ENCODE data around the gene SHMT2. TPM values are rescaled to one million over a fixed set of nuclear protein-coding genes. Genes with fewer than 3 reads are reported as not detected.
A peak's percentile ranks its signal among the peaks of the same experiment; 100 is the strongest.

The SHMT2 gene
- total and polyA plus RNA-seq, 2 donors = 37.0 to 63.1 TPM

GRCh38 chr12:57221169-57221917, 8.2 kb upstream of the SHMT2 start:
- Histone ChIP-seq H3K9me3 (ENCODE audit: control insufficient read depth in 2 of 2, insufficient read depth in 1 of 2, low read length in 1 of 2) (peaks cover 5 to 28% of the 10 kb centered on the region in 2 donors), H3K27me3 (ENCODE audit: control insufficient read depth in 2 of 2, insufficient read depth in 1 of 2, low read length in 1 of 2) (peaks cover 83 to 99% of the 10 kb centered on the region in 2 donors), H3K27ac (ENCODE audit: low read depth in 1 of 2, low read length in 1 of 2) (no peak overlapping the region), H3K4me3 (ENCODE audit: low read length in 2 of 2) (no peak overlapping the region), H3K36me3 (ENCODE audit: control insufficient read depth in 2 of 2, insufficient read depth in 2 of 2, low read length in 1 of 2) (no peaks in the 10 kb centered on the region), H3K4me1 (ENCODE audit: control insufficient read depth in 2 of 2, insufficient read depth in 2 of 2, low read length in 2 of 2) (peaks cover 17 to 49% of the 10 kb centered on the region in 2 donors)
- DNase-seq (ENCODE audit: low read depth in 6 of 9, low spot score in 9 of 9) = no peak
- WGBS = 8% methylated on average over 24 of the region's 24 CpGs

- peaks cover 5 to 21% of the 10 kb centered on the region in 2 donors for H3K9me3 ChIP-seq (ENCODE audit: control insufficient read depth in 2 of 2, insufficient read depth in 1 of 2, low read length in 1 of 2)
- H3K27me3 ChIP-seq (ENCODE audit: control insufficient read depth in 2 of 2, insufficient read depth in 1 of 2, low read length in 1 of 2) = peaks cover 84 to 100% of the 10 kb centered on the region in 2 donors
- H3K36me3 ChIP-seq (ENCODE audit: control insufficient read depth in 2 of 2, insufficient read depth in 2 of 2, low read length in 1 of 2) = no peaks in the 10 kb centered on the region
- DNase-seq (ENCODE audit: low read depth in 6 of 9, low spot score in 9 of 9) = no peak
- H3K27ac ChIP-seq (ENCODE audit: low read depth in 1 of 2, low read length in 1 of 2) = no peak overlapping the region
- peaks cover 18 to 51% of the 10 kb centered on the region in 2 donors for H3K4me1 ChIP-seq (ENCODE audit: control insufficient read depth in 2 of 2, insufficient read depth in 2 of 2, low read length in 2 of 2)
- 17% methylated on average over 13 of the region's 13 CpGs for WGBS
- no peak overlapping the region for H3K4me3 ChIP-seq (ENCODE audit: low read length in 2 of 2)
These were observed 7.0 kb upstream of the SHMT2 start for GRCh38 chr12:57222286-57223190.

- WGBS = 35% methylated on average over 22 of the region's 22 CpGs
- Histone ChIP-seq H3K4me1 (ENCODE audit: control insufficient read depth in 2 of 2, insufficient read depth in 2 of 2, low read length in 2 of 2) (peaks cover 18 to 53% of the 10 kb centered on the region in 2 donors), H3K36me3 (ENCODE audit: control insufficient read depth in 2 of 2, insufficient read depth in 2 of 2, low read length in 1 of 2) (no peaks in the 10 kb centered on the region), H3K9me3 (ENCODE audit: control insufficient read depth in 2 of 2, insufficient read depth in 1 of 2, low read length in 1 of 2) (peaks cover 5 to 19% of the 10 kb centered on the region in 2 donors), H3K4me3 (ENCODE audit: low read length in 2 of 2) (no peak overlapping the region), H3K27me3 (ENCODE audit: control insufficient read depth in 2 of 2, insufficient read depth in 1 of 2, low read length in 1 of 2) (peaks cover 74 to 99% of the 10 kb centered on the region in 2 donors), H3K27ac (ENCODE audit: low read depth in 1 of 2, low read length in 1 of 2) (no peak overlapping the region)
- DNase-seq (ENCODE audit: low read depth in 6 of 9, low spot score in 9 of 9) = peak in 1 of 9 donors; percentile 13
These were observed 6.0 kb upstream of the SHMT2 start for GRCh38 chr12:57223191-57224165.

GRCh38 chr12:57224278-57224972, 5.1 kb upstream of the SHMT2 start:
- peaks cover 5 to 19% of the 10 kb centered on the region in 2 donors for H3K9me3 ChIP-seq (ENCODE audit: control insufficient read depth in 2 of 2, insufficient read depth in 1 of 2, low read length in 1 of 2)
- DNase-seq (ENCODE audit: low read depth in 6 of 9, low spot score in 9 of 9) = peak in 1 of 9 donors; percentile 8
- WGBS = 24% methylated on average over 30 of the region's 30 CpGs
- H3K27ac ChIP-seq (ENCODE audit: low read depth in 1 of 2, low read length in 1 of 2) = no peak overlapping the region
- H3K4me3 ChIP-seq (ENCODE audit: low read length in 2 of 2) = no peak overlapping the region
- H3K36me3 ChIP-seq (ENCODE audit: control insufficient read depth in 2 of 2, insufficient read depth in 2 of 2, low read length in 1 of 2) = no peaks in the 10 kb centered on the region
- peaks cover 22 to 61% of the 10 kb centered on the region in 2 donors for H3K4me1 ChIP-seq (ENCODE audit: control insufficient read depth in 2 of 2, insufficient read depth in 2 of 2, low read length in 2 of 2)
- peaks cover 65 to 90% of the 10 kb centered on the region in 2 donors for H3K27me3 ChIP-seq (ENCODE audit: control insufficient read depth in 2 of 2, insufficient read depth in 1 of 2, low read length in 1 of 2)

- peaks cover 5 to 19% of the 10 kb centered on the region in 2 donors for H3K9me3 ChIP-seq (ENCODE audit: control insufficient read depth in 2 of 2, insufficient read depth in 1 of 2, low read length in 1 of 2)
- H3K36me3 ChIP-seq (ENCODE audit: control insufficient read depth in 2 of 2, insufficient read depth in 2 of 2, low read length in 1 of 2) = no peaks in the 10 kb centered on the region
- H3K4me1 ChIP-seq (ENCODE audit: control insufficient read depth in 2 of 2, insufficient read depth in 2 of 2, low read length in 2 of 2) = peaks cover 24 to 58% of the 10 kb centered on the region in 2 donors
- DNase-seq (ENCODE audit: low read depth in 6 of 9, low spot score in 9 of 9) = peak in 8 of 9 donors; percentile 76 to 95 (median 85)
- WGBS = 4% methylated on average over 61 of the region's 61 CpGs
- H3K27ac ChIP-seq (ENCODE audit: low read depth in 1 of 2, low read length in 1 of 2) = no peak overlapping the region
- H3K4me3 ChIP-seq (ENCODE audit: low read length in 2 of 2) = peak overlapping the region in 1 of 2 donors; percentile 7
- H3K27me3 ChIP-seq (ENCODE audit: control insufficient read depth in 2 of 2, insufficient read depth in 1 of 2, low read length in 1 of 2) = peaks cover 59 to 83% of the 10 kb centered on the region in 2 donors
These were observed 4.4 kb upstream of the SHMT2 start for GRCh38 chr12:57224973-57225679.

GRCh38 chr12:57225680-57226210, 3.8 kb upstream of the SHMT2 start:
- H3K4me1 ChIP-seq (ENCODE audit: control insufficient read depth in 2 of 2, insufficient read depth in 2 of 2, low read length in 2 of 2) = peaks cover 30 to 64% of the 10 kb centered on the region in 2 donors
- DNase-seq (ENCODE audit: low read depth in 6 of 9, low spot score in 9 of 9) = no peak
- H3K9me3 ChIP-seq (ENCODE audit: control insufficient read depth in 2 of 2, insufficient read depth in 1 of 2, low read length in 1 of 2) = peaks cover 5 to 19% of the 10 kb centered on the region in 2 donors
- peaks cover 53 to 77% of the 10 kb centered on the region in 2 donors for H3K27me3 ChIP-seq (ENCODE audit: control insufficient read depth in 2 of 2, insufficient read depth in 1 of 2, low read length in 1 of 2)
- H3K4me3 ChIP-seq (ENCODE audit: low read length in 2 of 2) = no peak overlapping the region
- 16% methylated on average over 18 of the region's 18 CpGs for WGBS
- H3K36me3 ChIP-seq (ENCODE audit: control insufficient read depth in 2 of 2, insufficient read depth in 2 of 2, low read length in 1 of 2) = no peaks in the 10 kb centered on the region
- H3K27ac ChIP-seq (ENCODE audit: low read depth in 1 of 2, low read length in 1 of 2) = no peak overlapping the region

- Histone ChIP-seq H3K27me3 (ENCODE audit: control insufficient read depth in 2 of 2, insufficient read depth in 1 of 2, low read length in 1 of 2) (peaks cover 47 to 67% of the 10 kb centered on the region in 2 donors), H3K36me3 (ENCODE audit: control insufficient read depth in 2 of 2, insufficient read depth in 2 of 2, low read length in 1 of 2) (peaks cover 8 to 10% of the 10 kb centered on the region in 2 donors), H3K4me1 (ENCODE audit: control insufficient read depth in 2 of 2, insufficient read depth in 2 of 2, low read length in 2 of 2) (peaks cover 35 to 60% of the 10 kb centered on the region in 2 donors), H3K4me3 (ENCODE audit: low read length in 2 of 2) (no peak overlapping the region), H3K9me3 (ENCODE audit: control insufficient read depth in 2 of 2, insufficient read depth in 1 of 2, low read length in 1 of 2) (peaks cover 5 to 22% of the 10 kb centered on the region in 2 donors), H3K27ac (ENCODE audit: low read depth in 1 of 2, low read length in 1 of 2) (no peak overlapping the region)
- peak in 1 of 9 donors; percentile 21 for DNase-seq (ENCODE audit: low read depth in 6 of 9, low spot score in 9 of 9)
- WGBS = 5% methylated on average over 35 of the region's 35 CpGs
These were observed 2.8 kb upstream of the SHMT2 start for GRCh38 chr12:57226588-57227314.

All from thymus (tissue), 11 donors.